GM18505 (cell line): Measurements from ENCODE around the gene SPPL2C.

Experiments used
- ATAC-seq: cut with Tn5 transposase; IDR thresholded peaks from one replicate; pipeline ENCODE4 v1.9.1; 2021; ENCODE audit not compliant: unreplicated experiment
- POLR2A ChIP-seq: IDR thresholded peaks from 4 replicates; pipeline ENCODE4 v1.6.1; 2011; ENCODE audit warnings: borderline replicate concordance; ENCODE audit not compliant: insufficient read depth, insufficient read length; ENCODE audit errors: extremely low read depth

The SPPL2C gene

GRCh38 chr17:45895969-45896785 is 51.5 kb downstream of the SPPL2C start:
- no peak for ATAC-seq
- no peak for TF ChIP-seq POLR2A
